ENCODE data around the gene DDX27.

DNA sequence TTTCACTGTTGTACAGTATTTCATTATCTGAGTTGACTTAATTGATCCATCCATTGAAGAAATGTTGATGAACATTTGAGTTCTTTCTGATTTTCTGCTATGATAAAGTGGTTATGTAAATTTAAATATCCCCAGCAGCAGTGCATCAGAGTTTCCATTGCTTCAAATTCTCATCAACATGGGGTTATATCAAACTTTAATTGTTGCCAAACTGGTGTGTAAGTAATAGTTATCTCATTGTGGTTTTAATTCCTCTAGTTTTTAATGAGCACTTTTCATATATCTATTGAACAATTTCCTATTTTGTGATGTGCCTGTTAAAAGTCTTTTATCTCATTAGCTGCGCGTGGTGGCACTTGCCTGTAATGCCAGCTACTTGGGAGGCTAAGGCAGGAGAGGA lies 40.6 kb downstream of the DDX27 start:
- TF ChIP-seq, protein P1, sequence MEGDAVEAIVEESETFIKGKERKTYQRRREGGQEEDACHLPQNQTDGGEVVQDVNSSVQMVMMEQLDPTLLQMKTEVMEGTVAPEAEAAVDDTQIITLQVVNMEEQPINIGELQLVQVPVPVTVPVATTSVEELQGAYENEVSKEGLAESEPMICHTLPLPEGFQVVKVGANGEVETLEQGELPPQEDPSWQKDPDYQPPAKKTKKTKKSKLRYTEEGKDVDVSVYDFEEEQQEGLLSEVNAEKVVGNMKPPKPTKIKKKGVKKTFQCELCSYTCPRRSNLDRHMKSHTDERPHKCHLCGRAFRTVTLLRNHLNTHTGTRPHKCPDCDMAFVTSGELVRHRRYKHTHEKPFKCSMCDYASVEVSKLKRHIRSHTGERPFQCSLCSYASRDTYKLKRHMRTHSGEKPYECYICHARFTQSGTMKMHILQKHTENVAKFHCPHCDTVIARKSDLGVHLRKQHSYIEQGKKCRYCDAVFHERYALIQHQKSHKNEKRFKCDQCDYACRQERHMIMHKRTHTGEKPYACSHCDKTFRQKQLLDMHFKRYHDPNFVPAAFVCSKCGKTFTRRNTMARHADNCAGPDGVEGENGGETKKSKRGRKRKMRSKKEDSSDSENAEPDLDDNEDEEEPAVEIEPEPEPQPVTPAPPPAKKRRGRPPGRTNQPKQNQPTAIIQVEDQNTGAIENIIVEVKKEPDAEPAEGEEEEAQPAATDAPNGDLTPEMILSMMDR (CRISPR knock-in tag; IDR thresholded peaks at IDR 0.05): no peak
- TF ChIP-seq, protein P2, sequence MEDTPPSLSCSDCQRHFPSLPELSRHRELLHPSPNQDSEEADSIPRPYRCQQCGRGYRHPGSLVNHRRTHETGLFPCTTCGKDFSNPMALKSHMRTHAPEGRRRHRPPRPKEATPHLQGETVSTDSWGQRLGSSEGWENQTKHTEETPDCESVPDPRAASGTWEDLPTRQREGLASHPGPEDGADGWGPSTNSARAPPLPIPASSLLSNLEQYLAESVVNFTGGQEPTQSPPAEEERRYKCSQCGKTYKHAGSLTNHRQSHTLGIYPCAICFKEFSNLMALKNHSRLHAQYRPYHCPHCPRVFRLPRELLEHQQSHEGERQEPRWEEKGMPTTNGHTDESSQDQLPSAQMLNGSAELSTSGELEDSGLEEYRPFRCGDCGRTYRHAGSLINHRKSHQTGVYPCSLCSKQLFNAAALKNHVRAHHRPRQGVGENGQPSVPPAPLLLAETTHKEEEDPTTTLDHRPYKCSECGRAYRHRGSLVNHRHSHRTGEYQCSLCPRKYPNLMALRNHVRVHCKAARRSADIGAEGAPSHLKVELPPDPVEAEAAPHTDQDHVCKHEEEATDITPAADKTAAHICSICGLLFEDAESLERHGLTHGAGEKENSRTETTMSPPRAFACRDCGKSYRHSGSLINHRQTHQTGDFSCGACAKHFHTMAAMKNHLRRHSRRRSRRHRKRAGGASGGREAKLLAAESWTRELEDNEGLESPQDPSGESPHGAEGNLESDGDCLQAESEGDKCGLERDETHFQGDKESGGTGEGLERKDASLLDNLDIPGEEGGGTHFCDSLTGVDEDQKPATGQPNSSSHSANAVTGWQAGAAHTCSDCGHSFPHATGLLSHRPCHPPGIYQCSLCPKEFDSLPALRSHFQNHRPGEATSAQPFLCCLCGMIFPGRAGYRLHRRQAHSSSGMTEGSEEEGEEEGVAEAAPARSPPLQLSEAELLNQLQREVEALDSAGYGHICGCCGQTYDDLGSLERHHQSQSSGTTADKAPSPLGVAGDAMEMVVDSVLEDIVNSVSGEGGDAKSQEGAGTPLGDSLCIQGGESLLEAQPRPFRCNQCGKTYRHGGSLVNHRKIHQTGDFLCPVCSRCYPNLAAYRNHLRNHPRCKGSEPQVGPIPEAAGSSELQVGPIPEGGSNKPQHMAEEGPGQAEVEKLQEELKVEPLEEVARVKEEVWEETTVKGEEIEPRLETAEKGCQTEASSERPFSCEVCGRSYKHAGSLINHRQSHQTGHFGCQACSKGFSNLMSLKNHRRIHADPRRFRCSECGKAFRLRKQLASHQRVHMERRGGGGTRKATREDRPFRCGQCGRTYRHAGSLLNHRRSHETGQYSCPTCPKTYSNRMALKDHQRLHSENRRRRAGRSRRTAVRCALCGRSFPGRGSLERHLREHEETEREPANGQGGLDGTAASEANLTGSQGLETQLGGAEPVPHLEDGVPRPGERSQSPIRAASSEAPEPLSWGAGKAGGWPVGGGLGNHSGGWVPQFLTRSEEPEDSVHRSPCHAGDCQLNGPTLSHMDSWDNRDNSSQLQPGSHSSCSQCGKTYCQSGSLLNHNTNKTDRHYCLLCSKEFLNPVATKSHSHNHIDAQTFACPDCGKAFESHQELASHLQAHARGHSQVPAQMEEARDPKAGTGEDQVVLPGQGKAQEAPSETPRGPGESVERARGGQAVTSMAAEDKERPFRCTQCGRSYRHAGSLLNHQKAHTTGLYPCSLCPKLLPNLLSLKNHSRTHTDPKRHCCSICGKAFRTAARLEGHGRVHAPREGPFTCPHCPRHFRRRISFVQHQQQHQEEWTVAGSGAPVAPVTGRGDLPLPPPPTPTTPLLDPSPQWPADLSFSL (CRISPR knock-in tag; IDR thresholded peaks at IDR 0.05): no peak
- no peak for TF ChIP-seq POLR2A (IDR thresholded peaks at IDR 0.05; ENCODE audit: insufficient read depth in 1 of 2, low read depth in 2 of 2, low read length in 2 of 2)
